ENCODE results near the gene PPP4R2. TPM values are rescaled to one million over a fixed set of nuclear protein-coding genes. Genes with fewer than 3 reads are reported as not detected.

Gene PPP4R2
- total and polyA plus RNA-seq, 2 of the 8 experiments (the other 6 are each of a cell fraction or from before 2014, with no cell fraction given), result 11.5 to 89.9 TPM

GRCh38 chr3:72974956-72975355, 21.7 kb upstream of the PPP4R2 start (continued):
- TF ChIP-seq CHD7 (IDR thresholded peaks at IDR 0.05; ENCODE audit: insufficient replicate concordance, low read length) (no peak), ASH2L (IDR thresholded peaks at IDR 0.05; ENCODE audit: low read length) (no peak), EZH2 (IDR thresholded peaks at IDR 0.05; ENCODE audit: low read depth, low read length, severe bottlenecking) (no peak)

Data from H1 (cell line).